Stimulated activated CD8-positive, alpha-beta memory T cell treated with anti-CD3 and anti-CD28 coated beads, Interleukin-4, amount 100 ng/mL, for 48 hours (primary cell): ENCODE measurements around the gene IHH.
A peak's percentile ranks its signal among the peaks of the same experiment; 100 is the strongest.

ENCODE experiments used
- DNase-seq: peaks from one replicate; pipeline ENCODE4 v3.0.0-alpha.2; 2020

Gene IHH

DNA sequence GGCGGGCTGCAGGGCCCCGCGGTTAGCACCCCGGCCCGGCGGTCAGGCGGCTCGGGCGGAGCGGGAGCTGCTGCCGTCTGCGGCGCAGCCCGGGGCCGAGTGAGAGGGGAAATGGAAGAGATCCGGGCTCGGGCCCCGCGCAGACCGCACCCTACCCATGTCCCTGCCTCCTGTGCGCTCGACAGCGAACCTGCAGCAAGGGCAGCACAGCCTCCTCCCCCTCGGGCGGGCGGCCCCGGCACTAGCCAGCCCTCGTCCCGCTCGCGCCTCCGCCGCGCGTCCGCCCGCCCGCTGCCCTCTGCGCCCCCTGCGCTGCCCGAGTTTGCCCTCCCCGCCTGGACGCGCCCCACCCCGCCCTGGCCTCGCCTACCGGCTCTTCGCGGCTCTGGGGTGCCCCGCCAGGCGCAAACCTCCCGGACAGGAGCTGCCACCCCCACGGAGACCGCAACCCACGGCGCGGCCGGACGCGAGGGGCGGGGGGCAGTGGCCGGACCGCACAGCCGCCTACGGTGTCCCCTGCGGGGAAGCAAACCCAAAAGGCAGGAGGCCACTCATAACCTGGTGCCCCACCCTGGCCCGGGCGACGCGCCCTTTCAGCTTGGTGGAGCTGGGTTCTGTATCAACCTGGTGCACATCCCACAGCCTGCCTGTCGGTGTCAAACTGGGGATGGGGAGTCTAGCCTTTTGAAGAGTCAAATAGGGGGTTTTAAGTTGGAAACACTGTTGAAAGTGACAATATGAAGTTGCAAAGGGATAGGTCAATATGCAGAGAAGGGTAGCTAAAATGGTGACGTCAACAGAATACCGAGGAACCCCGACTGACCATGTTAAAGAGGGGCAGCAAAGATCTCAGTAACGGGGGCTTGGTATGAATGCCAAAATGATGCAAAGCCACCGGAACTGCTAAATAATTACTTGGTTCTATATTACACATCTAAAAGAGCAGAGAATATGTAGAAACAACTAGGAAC lies at the start of gene IHH:
Gene IHH, minus strand, starts transcription at position 101 of the 971 bp plus-strand sequence. CDS start 454 bp downstream, outside the sequence.
- peak; percentile 28 for DNase-seq

DNA sequence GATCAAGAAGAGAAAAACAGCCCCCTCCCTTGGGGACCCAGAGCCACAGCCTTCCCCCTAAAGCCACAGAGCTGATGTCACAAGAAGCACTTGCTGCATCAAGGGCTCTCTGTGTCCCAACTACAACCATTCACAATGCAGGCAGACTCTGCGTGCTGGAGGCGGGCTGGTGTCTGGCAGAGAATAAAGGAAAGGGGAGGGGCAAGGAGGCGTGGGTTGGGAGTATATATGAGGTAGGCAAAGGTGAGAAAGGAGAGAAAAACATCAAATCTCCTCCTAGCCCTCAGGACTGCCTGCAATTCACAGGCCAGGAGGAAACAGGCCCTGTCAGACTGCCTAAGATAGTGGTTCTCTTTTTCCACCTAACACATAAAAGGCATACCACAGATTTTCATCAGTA lies 48.8 kb upstream of the IHH start:
- peak; percentile 68 for DNase-seq

DNA sequence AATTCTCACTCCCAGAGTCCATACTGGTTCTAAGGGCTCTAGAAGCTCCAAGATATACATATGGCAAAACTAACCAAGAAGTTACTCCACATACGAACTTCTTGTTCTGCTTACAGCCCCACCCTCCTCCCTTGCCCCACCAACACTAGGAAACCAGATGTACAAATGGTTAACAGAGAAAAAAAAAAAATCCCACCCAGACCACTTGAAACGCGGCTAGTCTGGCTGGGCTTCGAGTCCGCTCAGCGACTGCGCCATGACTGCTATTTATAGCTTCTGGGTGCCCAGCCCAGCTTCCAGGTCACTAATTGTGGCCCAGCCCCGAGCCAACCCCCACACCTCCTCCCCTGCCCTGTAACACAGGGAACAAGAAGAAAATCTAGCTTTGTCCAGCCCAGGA lies 47.0 kb upstream of the IHH start:
- DNase-seq, result no peak

DNA sequence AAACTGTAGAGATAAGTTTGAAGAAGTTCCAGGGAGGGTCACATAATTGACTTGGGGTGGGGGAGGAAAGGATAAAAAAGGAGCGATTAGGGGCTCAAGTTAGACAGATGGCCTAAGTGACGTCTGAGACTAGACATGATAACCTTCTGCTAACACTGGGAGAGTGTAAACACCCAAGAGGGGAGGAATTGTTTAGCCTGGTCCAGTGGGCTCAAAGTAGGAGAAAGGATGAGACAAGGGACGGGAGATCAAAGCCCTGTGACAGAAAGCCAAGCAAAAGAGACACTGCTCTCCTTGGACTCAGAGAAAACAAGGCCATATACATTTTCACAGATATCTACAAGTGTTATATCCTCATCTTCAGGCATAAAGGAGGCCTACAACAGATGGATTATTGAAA lies 45.5 kb upstream of the IHH start:
- no peak for DNase-seq

DNA sequence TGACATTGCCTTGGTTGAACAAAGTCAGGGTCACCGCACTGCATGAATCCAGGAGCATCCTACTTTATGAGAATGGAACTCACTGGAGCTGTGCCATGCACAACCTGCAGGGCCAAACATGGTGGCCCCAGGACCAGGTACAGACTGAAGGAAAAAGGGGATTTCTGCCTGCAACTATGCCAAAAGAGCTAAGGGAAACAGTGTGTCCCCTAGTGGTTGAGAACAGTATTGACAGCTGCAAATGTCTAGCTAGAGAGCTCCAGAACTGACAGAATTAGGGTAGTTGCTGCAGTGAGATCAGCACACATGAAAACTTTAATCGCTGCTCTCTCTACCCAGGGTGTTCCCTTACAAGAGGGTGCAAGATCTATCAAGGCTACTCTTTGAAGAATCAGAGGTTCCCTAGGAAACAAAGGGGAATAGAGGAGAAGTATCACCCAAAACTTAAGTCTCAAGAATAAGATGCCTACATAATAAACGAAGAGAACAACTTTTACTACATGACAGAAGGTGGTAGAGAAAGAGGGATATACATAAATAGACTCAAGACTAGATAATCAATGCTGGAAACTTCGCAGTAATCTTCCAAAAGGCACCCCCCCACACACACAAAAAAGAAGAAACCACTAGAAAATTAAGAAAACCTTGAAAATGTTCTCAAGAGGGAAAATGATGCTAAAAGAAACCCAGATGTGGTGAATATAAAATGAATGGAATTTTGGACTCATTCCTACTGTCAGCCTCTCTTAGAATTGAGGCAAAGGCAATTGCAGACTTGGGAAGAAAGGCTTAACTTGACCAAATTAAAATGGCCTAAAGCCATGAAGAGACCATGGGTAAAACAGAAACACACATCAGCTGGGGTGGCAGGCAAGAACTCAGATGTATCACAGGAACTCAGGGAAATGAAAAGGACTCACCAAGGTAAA lies 43.6 kb upstream of the IHH start:
- DNase-seq, result no peak

DNA sequence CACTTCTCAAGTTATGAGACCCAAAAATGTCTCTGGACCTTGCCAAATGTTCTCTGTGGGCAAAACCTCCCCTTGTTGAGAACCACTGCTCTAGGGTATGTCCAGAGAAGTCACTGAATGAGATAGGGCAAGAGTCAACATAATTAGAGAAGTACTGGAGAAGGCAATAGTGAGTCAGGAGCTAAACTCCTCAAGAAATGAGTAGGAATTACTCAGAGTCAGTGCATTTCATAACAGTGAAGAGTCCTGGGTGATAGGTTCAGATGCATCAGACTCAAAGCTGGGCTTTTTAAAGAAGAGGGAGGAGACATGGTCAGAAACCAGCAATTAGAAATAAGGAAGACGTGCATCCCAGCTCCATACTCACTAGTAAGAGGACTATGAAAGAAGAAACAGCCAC lies 38.6 kb upstream of the IHH start:
- no peak for DNase-seq

GRCh38 chr2:219095406-219095935 lies 34.8 kb upstream of the IHH start:
- no peak for DNase-seq

DNA sequence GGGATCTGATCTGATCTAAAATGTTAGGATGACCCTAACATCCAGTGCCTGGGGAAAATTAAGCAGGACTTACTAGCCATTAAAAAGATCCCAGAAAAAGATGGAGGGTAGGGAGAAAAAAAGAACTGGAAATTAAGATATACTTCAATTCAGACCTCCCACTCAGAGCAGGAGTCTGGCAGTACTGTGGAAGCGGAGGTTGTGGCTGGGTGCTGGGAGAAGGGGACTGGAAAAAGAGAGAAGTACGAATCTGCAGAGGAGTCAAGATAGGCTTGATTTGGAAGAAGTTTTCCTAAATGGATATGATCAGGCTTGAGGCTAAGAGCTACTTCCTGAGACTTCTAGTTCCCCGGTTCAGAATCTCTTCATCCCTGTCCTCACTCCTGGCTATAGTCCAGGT lies 33.5 kb upstream of the IHH start:
- no peak for DNase-seq

DNA sequence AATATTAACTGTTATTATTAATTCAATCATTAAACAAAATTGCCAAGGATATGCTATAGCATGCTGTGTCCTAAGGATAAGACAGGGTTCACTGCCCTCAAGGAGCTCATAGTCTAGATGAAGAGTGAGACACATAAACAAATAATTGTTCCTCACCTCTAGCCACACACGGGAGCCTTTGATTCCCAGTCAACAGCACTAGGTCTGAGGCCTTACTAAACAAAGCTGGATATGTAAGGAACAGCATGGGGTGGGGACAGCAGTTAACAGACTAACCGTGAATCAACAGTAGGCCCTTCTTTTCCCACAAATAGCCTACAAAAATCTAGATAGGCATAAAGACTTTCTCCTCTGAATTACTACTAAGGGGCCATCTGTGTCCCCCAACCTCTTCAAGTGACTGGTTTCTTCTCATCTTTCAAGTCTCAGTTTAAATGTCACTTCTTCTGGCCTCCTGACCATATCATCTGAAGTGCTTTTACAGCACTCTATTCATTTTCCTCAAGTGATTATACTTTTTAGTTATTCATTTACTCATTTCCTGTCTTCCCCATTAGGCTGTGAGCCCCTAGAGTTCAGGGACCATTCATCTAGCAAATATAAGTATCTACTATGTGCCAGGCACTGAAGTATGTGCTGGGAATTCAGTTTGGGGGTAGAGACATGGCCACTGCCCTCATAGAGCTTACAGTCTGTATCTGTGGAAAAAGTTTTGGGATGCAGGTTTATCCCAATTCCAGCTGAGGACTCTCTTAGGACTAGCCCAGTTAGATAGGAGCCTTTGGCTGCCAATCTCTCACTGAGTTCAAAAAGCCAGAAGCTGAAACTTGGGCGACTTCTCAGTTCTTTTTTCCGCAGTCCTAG lies 29.9 kb upstream of the IHH start:
- DNase-seq, result no peak

GRCh38 chr2:219089330-219089729 lies 28.6 kb upstream of the IHH start:
- no peak for DNase-seq

GRCh38 chr2:219087848-219088247 lies 27.1 kb upstream of the IHH start:
- no peak for DNase-seq

- DNase-seq, result no peak
Measured at GRCh38 chr2:219087361-219087760, 26.6 kb upstream of the IHH start.

DNA sequence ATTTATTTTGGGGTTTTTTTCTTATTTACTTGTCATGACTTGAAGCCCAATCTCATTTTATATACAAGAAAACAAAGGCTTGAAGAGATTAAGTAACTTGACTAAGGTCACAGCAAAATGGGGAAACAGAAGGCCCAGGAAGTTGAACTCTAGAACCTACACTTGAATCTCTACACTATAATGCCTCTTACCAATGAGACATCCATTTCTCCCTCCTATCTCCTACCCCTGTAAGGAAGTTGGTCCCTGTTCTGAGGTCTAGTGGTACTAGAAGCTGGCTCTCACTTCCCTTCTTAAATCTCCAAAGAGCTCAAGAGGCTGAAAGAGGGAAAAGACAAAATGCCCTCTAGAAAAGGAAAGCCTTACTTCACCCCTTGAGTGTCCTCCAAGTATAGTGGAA lies 25.5 kb upstream of the IHH start:
- DNase-seq, result no peak

DNA sequence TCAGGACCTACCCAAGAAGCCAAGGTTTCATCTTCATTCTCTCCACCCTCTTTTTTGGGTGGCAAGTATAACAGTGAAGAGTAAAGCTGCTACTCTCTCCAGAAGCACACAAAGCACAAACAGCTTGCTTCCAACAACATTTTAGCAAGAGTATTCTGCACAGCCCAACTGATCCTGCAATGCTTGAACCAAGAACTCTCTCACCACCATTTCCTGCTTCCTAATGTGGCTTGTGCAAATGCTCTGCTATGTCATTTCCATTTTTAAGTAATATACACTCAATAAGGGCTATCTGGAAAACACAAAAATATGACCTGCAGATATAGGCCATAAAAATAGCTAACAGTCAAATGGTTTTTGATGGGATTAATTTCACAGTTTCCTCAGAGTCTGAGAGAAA lies 24.1 kb upstream of the IHH start:
- no peak for DNase-seq

DNA sequence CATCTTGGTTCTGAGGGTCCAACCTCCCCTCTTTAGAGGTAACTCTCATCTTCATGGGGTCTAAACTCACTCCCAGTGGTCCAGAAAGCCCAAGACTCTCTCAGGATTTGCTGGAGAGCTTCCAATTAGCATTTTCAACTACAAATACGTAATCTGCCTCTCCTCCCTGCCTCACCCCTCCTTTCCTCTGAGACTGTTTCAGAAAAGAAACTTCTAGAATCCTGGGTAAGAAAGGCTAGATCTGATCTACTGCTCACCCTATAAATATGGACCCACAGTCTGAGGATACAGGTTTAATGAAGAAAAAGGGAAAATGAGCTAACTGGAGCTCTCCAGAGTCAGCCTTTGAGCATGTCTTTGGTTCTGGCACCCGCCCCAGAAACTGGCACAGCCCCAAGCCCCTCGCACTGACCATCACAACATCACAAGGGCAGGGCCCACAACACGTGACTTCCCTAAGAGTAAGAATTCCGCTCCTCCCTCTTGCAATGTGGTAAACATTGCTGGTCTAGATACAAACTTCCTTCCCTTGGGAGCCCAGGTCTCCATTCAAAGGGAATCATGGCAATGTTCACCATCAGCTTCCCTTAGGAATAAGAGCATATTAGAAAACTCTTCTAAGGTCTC lies 21.7 kb upstream of the IHH start:
- no peak for DNase-seq

GRCh38 chr2:219081701-219082331 lies 21.1 kb upstream of the IHH start:
- no peak for DNase-seq

- no peak for DNase-seq
Measured at GRCh38 chr2:219081096-219081495, 20.4 kb upstream of the IHH start.

DNA sequence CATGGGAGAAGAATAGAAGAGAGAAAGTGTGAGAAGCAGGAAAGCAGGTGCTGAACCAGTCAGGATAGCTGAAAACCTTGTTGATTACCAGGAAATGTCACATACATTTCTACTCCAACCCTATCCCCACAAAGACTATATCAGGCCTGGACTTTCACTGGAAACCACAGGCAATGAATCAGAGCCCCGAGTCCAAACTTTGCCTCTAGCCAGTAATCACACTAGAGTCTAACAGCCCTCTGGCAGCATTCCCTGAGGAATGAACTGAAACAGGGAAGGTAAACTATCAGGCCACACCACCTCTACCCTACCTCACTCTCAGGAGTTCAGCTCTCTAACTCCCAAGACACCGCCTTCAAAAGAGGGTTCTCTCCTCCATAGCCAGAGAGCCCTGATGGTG lies 18.7 kb upstream of the IHH start:
- no peak for DNase-seq

DNA sequence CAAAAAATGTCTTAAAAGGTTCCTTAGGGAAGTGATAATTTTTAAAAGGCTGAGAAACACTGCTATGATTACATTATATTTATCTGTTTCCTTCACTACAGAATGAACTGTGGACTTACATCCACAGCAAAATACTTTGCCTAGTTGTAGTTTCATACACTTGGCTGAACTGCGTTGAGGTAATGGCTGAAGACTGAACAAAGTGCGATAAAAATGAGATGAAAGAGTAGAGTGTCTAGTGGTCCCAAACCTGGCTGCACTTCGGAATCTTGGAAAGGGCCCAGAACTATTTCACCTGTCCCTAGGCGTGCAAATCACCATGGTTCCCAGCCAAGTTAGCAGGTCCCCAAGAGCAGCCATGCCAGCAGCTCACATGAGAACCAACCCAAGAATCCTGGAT lies 18.2 kb upstream of the IHH start:
- no peak for DNase-seq

DNA sequence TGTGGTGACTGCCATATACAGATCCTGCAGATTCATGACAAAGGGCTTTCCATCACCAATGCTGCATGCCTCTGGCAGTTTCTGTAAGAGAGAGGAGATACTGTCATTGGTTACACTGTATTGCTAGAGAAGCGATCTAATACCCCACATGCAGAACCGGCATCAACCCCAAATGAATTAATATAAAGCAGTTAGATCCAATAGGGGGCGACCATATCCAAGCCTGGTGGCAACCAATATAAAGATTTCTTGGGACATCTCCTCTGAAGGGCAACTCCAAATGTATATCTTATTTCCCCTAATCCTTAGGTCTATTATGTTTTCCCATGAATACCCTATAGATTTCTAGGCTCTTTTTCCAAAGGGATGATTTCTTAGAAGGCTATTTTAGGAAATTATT lies 17.4 kb upstream of the IHH start:
- DNase-seq, result no peak

- DNase-seq, result no peak
Measured at GRCh38 chr2:219076253-219076652, 15.5 kb upstream of the IHH start.
